GM18520 (cell line): Measurements from ENCODE around the gene SCFD2.

ENCODE experiments used
- ATAC-seq: cut with Tn5 transposase; IDR thresholded peaks from one replicate; pipeline ENCODE4 v1.9.1; 2021; ENCODE audit not compliant: unreplicated experiment

SCFD2 gene

GRCh38 chr4:53019485-53020382 is 346.1 kb downstream of the SCFD2 start:
- no peak for ATAC-seq

GRCh38 chr4:53018471-53018870 is 347.4 kb downstream of the SCFD2 start:
- no peak for ATAC-seq

GRCh38 chr4:53016099-53016820 is 349.6 kb downstream of the SCFD2 start:
- ATAC-seq, result no peak

- no peak for ATAC-seq
Measured at GRCh38 chr4:53015681-53016080, 350.2 kb downstream of the SCFD2 start.

GRCh38 chr4:53014881-53015280 is 351.0 kb downstream of the SCFD2 start:
- no peak for ATAC-seq

GRCh38 chr4:53013873-53014775 is 351.7 kb downstream of the SCFD2 start:
- no peak for ATAC-seq

- ATAC-seq, result no peak
Measured at GRCh38 chr4:53012738-53013137, 353.1 kb downstream of the SCFD2 start.

- ATAC-seq, result no peak
Measured at GRCh38 chr4:53011259-53011905, 354.5 kb downstream of the SCFD2 start.

- ATAC-seq, result no peak
Measured at GRCh38 chr4:53010318-53010717, 355.5 kb downstream of the SCFD2 start.

- ATAC-seq, result no peak
Measured at GRCh38 chr4:53009824-53010223, 356.0 kb downstream of the SCFD2 start.

- ATAC-seq, result no peak
Measured at GRCh38 chr4:53007024-53007423, 358.8 kb downstream of the SCFD2 start.

- ATAC-seq, result no peak
Measured at GRCh38 chr4:53005808-53006207, 360.1 kb downstream of the SCFD2 start.

- ATAC-seq, result no peak
Measured at GRCh38 chr4:53005149-53005546, 360.7 kb downstream of the SCFD2 start.

- no peak for ATAC-seq
Measured at GRCh38 chr4:53004497-53005148, 361.2 kb downstream of the SCFD2 start.

GRCh38 chr4:53003959-53004358 is 361.9 kb downstream of the SCFD2 start:
- ATAC-seq, result no peak

GRCh38 chr4:53000560-53000959 is 365.3 kb downstream of the SCFD2 start:
- ATAC-seq, result no peak

- ATAC-seq, result no peak
Measured at GRCh38 chr4:52999626-53000025, 366.2 kb downstream of the SCFD2 start.

- ATAC-seq, result no peak
Measured at GRCh38 chr4:52998413-52998812, 367.4 kb downstream of the SCFD2 start.

GRCh38 chr4:52997132-52997416 is 368.8 kb downstream of the SCFD2 start:
- no peak for ATAC-seq
